NCI-H345 (cell line): ENCODE measurements around the gene CHST5.
"Not testable (repeated sequence)": the region's sequence is repeated elsewhere in the genome, so short reads cannot be mapped to it uniquely, and the experiment has no call there.

Source experiments
- DNase-seq: peaks from one replicate; lab custom pipeline; 2025; lab: John Stamatoyannopoulos, UW

Gene CHST5

GRCh38 chr16:75506107-75506506 is 29.8 kb downstream of the CHST5 start:
- no peak for DNase-seq

GRCh38 chr16:75503801-75504200 is 32.1 kb downstream of the CHST5 start:
- no peak for DNase-seq

DNA sequence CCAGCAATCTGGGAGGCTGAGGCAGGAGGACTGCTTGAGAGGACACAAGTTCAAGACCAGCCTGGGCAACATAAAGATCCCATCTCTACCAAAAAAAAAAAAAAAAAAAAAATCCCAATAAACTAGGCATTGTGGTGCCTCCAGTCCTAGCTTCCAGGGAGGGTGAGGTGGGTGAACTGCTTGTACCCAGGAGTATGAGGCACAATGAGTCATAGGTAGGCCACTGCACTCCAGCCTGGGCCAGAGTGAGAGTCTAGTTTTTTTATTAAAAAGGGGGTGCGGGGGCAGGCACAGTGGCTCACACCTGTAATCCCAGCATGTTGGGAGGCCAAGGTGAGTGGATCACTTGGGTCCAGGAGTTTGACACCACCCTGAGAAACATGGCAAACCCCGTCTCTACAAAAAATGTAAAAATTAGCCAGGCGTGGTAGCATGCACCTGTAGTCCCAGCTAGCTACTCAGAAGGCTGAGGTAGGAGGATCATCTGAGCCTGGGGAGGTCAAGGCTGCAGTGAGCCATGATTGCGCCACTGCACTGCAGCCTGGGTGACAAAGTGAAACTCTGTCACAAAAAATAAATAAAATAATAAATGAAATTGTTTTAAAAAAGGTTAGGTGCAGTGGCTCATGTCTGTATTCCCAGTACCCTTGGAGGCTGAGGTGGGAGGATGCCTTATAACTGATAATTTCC is 32.8 kb downstream of the CHST5 start:
- DNase-seq = no peak

GRCh38 chr16:75501820-75502219 is 34.1 kb downstream of the CHST5 start:
- not testable (repeated sequence) for DNase-seq

GRCh38 chr16:75501359-75501758 is 34.5 kb downstream of the CHST5 start:
- DNase-seq = no peak

GRCh38 chr16:75498605-75499322 is 37.1 kb downstream of the CHST5 start:
- DNase-seq = peak; percentile 66

GRCh38 chr16:75497558-75497957 is 38.4 kb downstream of the CHST5 start:
- no peak for DNase-seq

DNA sequence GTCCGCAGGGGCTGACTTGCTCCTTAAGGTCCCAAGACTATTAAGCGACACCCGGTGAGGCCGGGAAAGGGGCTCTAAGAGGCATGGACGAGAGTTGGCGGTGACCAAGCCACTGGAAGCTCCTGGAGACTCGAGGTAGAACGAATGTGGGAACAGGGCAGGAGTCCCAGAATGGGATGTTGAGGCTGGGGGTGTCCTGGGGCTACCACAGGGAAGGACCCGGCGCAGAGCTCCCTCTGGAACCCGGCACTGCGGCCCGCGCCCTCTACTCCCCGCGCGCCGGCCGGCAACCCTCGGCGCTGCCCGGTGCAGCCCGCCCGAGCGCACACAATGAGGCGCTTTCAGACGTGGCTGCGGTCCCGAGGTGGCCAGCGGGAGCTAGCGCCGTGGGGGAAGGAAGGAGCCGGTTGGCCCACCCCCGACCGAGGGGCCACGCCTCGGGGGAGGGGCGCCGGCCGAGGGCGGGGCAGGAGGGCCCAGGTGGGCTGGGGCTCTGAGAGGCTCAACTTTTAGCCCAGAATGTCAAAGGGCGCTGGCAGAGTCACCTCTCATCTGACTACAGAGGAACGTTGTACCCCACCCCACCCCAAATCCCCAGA is 40.7 kb downstream of the CHST5 start, which contains the start of gene CHST6:
CHST6 (minus strand) TSS at position 366 of the 599 bp plus-strand sequence. CDS start 15,613 bp downstream, outside the sequence.
- peak; percentile 18 for DNase-seq

DNA sequence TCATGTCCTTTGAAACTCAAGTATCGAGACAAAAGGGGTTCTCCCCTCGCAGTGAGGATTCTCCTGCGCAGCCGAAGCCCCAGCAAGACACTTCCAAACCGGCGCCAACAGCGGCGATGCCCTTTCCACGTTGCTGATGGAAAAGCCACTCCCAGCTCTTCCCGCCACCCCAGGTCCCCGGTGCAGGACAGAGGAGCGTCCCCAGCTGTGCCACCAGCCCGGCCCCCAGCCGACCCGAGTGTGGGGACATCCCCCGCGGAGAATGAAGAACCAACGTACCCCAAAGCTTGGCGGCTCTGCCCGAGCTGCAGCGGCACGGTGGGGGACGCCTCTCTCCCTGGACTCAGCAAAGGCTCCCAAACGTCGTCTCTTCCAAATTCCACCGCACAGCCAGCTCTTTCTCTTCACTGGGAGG is 41.2 kb downstream of the CHST5 start:
- no peak for DNase-seq

GRCh38 chr16:75494184-75494583 is 41.7 kb downstream of the CHST5 start:
- no peak for DNase-seq

GRCh38 chr16:75491876-75492275 is 44.0 kb downstream of the CHST5 start:
- DNase-seq = peak; percentile 68

- DNase-seq = no peak
Observed at GRCh38 chr16:75488322-75488721, 47.6 kb downstream of the CHST5 start.

DNA sequence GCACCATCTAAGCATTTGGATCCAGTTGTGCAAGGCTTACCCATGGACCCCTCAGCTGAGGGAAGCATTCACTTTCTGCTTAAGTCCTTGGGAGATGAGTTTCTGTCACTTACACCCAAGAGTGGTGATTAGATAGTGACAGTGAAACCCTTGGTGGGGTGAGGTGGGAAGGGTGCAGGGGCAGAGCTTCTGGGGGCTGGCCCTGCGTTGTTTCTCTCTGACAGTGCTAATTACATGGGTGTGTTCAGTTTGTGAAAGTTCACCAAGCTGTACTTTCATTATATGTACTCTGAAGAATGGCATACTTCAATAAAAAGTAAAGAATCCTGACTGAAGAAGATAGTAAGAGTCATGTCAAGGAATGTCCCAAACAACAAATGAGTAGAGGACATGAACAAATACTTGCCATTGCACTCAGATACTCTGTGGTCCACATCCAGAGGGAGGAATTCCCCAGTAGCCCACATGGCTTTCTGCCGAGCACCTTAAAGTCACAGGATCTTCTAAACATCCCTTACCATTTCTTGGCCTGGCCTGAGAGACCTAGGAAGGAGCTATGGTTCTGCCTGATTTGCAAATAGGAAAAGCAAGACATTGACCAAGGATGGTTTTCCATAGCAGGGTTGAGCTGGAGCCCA is 49.1 kb downstream of the CHST5 start:
- DNase-seq = no peak

DNA sequence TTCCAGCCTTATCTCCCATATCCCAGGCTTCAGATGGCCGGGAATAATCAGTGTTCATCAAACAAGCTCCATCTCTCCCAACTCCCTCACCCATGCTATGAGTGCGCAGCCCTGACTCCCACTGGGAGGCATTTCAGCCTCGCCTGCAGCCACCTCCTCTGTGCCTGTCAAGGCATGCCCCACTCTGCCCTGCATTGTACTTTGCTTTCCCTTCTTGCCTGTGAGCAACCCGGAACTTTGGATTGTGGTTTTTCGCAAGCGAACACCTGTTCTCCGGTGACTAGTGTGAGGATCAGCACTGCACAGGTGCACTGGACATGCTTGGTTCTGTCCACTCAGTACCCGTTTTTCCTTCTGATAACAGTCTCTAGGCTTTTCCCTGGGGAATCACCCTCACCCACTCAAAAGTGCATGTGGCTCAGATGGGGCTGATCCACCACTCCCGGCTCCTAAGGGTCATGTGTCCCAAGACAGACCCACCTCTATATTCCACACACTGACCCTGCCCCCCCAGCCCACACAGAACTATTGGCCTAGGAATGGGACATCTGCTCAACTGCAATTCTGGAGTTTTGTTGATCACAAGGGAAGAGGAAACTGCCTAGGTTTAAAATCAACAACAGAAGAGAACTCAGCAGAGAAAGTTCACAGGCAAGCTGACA is 49.8 kb downstream of the CHST5 start:
- DNase-seq = peak; percentile 76

GRCh38 chr16:75485230-75486013 is 50.5 kb downstream of the CHST5 start:
- DNase-seq = no peak

GRCh38 chr16:75483222-75483621 is 52.7 kb downstream of the CHST5 start:
- no peak for DNase-seq

GRCh38 chr16:75482434-75483205 is 53.3 kb downstream of the CHST5 start:
- DNase-seq = peak; percentile 37

DNA sequence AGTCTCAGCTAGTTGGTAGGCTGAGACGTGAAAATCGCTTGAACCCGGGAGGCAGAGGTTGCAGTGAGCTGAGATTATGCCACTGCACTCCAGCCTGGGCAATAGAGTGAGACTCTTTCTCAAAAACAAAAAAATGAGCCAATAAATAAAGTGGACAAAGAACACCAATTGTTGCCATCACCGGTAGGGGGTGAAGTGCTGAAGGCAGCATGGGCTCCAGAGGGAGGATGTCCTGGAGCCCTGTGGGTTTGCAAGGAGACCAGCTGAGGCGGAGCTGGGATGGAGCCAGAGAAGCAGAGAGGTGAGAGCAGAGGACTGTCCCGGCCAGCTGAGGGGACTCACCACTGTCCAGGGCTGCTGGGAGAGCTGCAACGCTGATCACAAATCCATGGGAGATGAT is 54.4 kb downstream of the CHST5 start:
- DNase-seq = no peak

DNA sequence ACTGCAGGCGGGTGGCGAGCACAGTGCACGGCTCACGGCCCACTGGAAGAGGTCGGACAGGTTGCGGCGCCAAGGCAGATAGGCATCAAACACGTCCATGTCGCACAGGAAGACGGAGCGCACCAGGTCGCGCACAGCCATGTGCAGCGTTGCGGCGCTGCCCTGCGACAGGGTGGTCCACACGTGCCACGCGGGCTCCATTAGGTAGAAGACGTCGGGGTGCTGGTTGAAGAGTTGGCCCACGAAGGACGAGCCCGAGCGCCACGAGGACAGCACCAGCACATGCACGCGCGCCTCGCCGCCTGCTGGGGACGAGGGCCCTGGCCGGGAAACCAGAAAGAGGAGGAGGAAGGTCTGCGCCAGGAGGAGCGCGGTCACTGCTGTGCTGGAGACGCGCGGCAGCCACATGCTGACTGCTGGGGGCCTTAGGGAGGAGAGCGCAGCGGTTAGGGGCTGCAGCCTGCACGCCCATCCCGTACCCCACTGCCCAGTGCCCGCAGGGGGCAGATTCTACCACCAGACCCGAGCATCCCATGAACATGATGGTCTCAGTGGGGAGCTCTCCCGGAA is 56.4 kb downstream of the CHST5 start:
- no peak for DNase-seq
